K562 (cell line): Measurements from ENCODE around the gene SEH1L. TPM values are rescaled to one million over a fixed set of nuclear protein-coding genes. Genes with fewer than 3 reads are reported as not detected.

Experiments
- ELF1 ChIP-seq: fragments of 200-800 bp; sonication (Bioruptor generic); IDR thresholded peaks from 2 replicates; pipeline ENCODE4 v1.6.1; 2016; ENCODE audit warnings: missing genetic modification characterization, missing compliant biosample characterization
- GTF2E2 ChIP-seq: fragments of 200-800 bp; sonication (Bioruptor generic); IDR thresholded peaks from 2 replicates; pipeline ENCODE4 v1.6.1; 2016; ENCODE audit warnings: missing genetic modification characterization, missing compliant biosample characterization
- HDAC2 ChIP-seq: fragments of 450-650 bp; IDR thresholded peaks from 2 replicates; pipeline ENCODE4 v1.6.1; 2016; ENCODE audit warnings: mild to moderate bottlenecking
- MAZ ChIP-seq, 2 experiments: fragments of 450-650 bp in 1 of 2; sonication (generic) in 1 of 2; formaldehyde crosslinking; IDR thresholded peaks in 1 of 2; conservative IDR thresholded peaks in 1 of 2; 2 replicates each; pipeline versions ENCODE4 v1.4.0 to v1.5.0; 2020; ENCODE audit warnings: mild to moderate bottlenecking in 1 of 2, missing genetic modification reagents in 1 of 2
- POU5F1 ChIP-seq: fragments of 150-350 bp; IDR thresholded peaks from 2 replicates; pipeline ENCODE4 v1.6.1; 2014; ENCODE audit warnings: borderline replicate concordance, low read length, low read depth, mild to moderate bottlenecking; ENCODE audit not compliant: partially characterized antibody
- RNF219 ChIP-seq: fragments of 250-450 bp; sonication (Bioruptor Pico); IDR thresholded peaks from 2 replicates; pipeline ENCODE4 v1.5.0; 2022; ENCODE audit warnings: mild to moderate bottlenecking
- SNIP1 ChIP-seq: fragments of 450-650 bp; IDR thresholded peaks from 2 replicates; pipeline ENCODE4 v1.7.1; 2017; ENCODE audit warnings: low read depth, mild to moderate bottlenecking
- TEAD4 ChIP-seq, 2 experiments: sonication (generic) in 1 of 2; formaldehyde crosslinking in 1 of 2; IDR thresholded peaks; 2 replicates each; pipeline versions ENCODE4 v1.6.1 to v1.8.0; 2012 to 2022; ENCODE audit warnings: borderline replicate concordance in 1 of 2, inconsistent platforms in 1 of 2, low read length in 1 of 2, mild to moderate bottlenecking in 1 of 2, missing genetic modification reagents in 1 of 2
- XRCC4 ChIP-seq: IDR thresholded peaks from one replicate; pipeline ENCODE4 v1.6.1; 2011; ENCODE audit not compliant: insufficient read depth, insufficient read length; ENCODE audit errors: extremely low read depth
- polyA plus RNA-seq, 8 experiments: library from polyadenylated mRNA; depleted of rRNA in 4 of 8; stranded (reverse) in 5 of 8; unstranded in 3 of 8; fragments of >200 nt; fragmentation: Nextera tagmentation in 2 of 8; fragmentation: Illumina TruSeq in 1 of 8; extraction: Ambion mirVana in 2 of 8; extraction: Trizol in 1 of 8; gene quantifications; 2 replicates each; pipeline versions ENCODE4 v1.2.1 to v1.2.3, GENCODE V29; 2011 to 2014; ENCODE audit warnings: inconsistent platforms in 1 of 8, missing spikeins in 1 of 8
- total RNA-seq, 7 experiments: library from RNA; depleted of rRNA in 6 of 7; stranded (reverse); fragments of >200 nt in 6 of 7; fragmentation: Illumina TruSeq in 2 of 7; extraction: Trizol in 2 of 7; gene quantifications; 2 replicates each; pipeline versions ENCODE4 v1.2.1 to v1.2.3, GENCODE V29; 2011 to 2021; ENCODE audit warnings: low replicate concordance in 1 of 7
- TF ChIP-seq, protein P1 (sequence below): fragments of 450-650 bp; IDR thresholded peaks from 2 replicates; pipeline ENCODE4 v1.6.1; 2016; ENCODE audit warnings: mild to moderate bottlenecking, moderate library complexity
- TF ChIP-seq, protein P2 (sequence below): sonication (generic); IDR thresholded peaks from 2 replicates; pipeline ENCODE4 v1.6.1; 2016

The SEH1L gene
- total and polyA plus RNA-seq, 9 of the 15 experiments (the other 6 are each of a cell fraction or from before 2014, with no cell fraction given), result 62.2 to 180 (median 108) TPM

DNA sequence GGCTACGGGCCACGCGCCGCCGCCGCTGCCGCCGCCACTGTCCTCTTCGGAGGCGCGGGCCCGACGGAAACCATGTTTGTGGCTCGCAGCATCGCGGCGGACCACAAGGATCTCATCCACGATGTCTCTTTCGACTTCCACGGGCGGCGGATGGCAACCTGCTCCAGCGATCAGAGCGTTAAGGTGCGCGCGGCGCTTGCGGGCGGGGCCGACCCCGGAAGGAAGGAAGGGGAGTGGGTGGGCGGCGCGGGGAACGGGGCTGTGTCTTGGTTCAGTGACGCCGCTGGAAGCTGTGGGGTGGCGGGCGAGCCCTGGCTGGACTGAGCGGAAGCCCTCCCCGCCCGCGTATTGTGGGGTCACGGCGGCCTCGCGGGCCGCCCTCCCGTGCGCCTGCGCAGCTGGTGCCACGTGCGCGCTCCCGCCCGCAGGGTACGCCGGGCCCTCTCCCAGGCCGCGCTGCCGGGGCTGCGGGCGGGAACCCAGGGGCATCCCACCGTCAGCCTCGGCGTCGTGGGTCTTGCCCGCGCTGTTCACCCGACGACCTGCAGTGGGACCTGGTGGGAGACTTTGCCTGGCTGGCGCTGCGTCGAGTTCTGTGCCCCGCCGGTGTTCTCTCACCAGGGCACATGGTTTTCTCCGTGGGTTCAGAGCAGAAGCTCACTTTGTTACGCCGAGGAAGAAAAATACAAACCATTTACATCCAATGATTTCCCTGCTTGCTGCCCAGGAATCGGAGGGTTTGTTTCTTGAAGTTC, 416 bp downstream of the SEH1L start (continued):
- TF ChIP-seq, protein P1, sequence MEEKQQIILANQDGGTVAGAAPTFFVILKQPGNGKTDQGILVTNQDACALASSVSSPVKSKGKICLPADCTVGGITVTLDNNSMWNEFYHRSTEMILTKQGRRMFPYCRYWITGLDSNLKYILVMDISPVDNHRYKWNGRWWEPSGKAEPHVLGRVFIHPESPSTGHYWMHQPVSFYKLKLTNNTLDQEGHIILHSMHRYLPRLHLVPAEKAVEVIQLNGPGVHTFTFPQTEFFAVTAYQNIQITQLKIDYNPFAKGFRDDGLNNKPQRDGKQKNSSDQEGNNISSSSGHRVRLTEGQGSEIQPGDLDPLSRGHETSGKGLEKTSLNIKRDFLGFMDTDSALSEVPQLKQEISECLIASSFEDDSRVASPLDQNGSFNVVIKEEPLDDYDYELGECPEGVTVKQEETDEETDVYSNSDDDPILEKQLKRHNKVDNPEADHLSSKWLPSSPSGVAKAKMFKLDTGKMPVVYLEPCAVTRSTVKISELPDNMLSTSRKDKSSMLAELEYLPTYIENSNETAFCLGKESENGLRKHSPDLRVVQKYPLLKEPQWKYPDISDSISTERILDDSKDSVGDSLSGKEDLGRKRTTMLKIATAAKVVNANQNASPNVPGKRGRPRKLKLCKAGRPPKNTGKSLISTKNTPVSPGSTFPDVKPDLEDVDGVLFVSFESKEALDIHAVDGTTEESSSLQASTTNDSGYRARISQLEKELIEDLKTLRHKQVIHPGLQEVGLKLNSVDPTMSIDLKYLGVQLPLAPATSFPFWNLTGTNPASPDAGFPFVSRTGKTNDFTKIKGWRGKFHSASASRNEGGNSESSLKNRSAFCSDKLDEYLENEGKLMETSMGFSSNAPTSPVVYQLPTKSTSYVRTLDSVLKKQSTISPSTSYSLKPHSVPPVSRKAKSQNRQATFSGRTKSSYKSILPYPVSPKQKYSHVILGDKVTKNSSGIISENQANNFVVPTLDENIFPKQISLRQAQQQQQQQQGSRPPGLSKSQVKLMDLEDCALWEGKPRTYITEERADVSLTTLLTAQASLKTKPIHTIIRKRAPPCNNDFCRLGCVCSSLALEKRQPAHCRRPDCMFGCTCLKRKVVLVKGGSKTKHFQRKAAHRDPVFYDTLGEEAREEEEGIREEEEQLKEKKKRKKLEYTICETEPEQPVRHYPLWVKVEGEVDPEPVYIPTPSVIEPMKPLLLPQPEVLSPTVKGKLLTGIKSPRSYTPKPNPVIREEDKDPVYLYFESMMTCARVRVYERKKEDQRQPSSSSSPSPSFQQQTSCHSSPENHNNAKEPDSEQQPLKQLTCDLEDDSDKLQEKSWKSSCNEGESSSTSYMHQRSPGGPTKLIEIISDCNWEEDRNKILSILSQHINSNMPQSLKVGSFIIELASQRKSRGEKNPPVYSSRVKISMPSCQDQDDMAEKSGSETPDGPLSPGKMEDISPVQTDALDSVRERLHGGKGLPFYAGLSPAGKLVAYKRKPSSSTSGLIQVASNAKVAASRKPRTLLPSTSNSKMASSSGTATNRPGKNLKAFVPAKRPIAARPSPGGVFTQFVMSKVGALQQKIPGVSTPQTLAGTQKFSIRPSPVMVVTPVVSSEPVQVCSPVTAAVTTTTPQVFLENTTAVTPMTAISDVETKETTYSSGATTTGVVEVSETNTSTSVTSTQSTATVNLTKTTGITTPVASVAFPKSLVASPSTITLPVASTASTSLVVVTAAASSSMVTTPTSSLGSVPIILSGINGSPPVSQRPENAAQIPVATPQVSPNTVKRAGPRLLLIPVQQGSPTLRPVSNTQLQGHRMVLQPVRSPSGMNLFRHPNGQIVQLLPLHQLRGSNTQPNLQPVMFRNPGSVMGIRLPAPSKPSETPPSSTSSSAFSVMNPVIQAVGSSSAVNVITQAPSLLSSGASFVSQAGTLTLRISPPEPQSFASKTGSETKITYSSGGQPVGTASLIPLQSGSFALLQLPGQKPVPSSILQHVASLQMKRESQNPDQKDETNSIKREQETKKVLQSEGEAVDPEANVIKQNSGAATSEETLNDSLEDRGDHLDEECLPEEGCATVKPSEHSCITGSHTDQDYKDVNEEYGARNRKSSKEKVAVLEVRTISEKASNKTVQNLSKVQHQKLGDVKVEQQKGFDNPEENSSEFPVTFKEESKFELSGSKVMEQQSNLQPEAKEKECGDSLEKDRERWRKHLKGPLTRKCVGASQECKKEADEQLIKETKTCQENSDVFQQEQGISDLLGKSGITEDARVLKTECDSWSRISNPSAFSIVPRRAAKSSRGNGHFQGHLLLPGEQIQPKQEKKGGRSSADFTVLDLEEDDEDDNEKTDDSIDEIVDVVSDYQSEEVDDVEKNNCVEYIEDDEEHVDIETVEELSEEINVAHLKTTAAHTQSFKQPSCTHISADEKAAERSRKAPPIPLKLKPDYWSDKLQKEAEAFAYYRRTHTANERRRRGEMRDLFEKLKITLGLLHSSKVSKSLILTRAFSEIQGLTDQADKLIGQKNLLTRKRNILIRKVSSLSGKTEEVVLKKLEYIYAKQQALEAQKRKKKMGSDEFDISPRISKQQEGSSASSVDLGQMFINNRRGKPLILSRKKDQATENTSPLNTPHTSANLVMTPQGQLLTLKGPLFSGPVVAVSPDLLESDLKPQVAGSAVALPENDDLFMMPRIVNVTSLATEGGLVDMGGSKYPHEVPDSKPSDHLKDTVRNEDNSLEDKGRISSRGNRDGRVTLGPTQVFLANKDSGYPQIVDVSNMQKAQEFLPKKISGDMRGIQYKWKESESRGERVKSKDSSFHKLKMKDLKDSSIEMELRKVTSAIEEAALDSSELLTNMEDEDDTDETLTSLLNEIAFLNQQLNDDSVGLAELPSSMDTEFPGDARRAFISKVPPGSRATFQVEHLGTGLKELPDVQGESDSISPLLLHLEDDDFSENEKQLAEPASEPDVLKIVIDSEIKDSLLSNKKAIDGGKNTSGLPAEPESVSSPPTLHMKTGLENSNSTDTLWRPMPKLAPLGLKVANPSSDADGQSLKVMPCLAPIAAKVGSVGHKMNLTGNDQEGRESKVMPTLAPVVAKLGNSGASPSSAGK, result peak; percentile 100
- TF ChIP-seq SNIP1, result no peak
- TF ChIP-seq ELF1 (tag), result peak; percentile 78
- TF ChIP-seq GTF2E2, result no peak; the same call in 1 of the 2 replicates
- TF ChIP-seq RNF219 (CRISPR knock-in tag), result no peak
- TF ChIP-seq, protein P2, sequence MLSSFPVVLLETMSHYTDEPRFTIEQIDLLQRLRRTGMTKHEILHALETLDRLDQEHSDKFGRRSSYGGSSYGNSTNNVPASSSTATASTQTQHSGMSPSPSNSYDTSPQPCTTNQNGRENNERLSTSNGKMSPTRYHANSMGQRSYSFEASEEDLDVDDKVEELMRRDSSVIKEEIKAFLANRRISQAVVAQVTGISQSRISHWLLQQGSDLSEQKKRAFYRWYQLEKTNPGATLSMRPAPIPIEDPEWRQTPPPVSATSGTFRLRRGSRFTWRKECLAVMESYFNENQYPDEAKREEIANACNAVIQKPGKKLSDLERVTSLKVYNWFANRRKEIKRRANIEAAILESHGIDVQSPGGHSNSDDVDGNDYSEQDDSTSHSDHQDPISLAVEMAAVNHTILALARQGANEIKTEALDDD, result no peak
- TF ChIP-seq POU5F1, result no peak
- peak; percentile 13; the same call in 1 of the 2 replicates for TF ChIP-seq TEAD4 (IDR thresholded peaks at IDR 0.05; ENCODE audit: low read length)
- TF ChIP-seq TEAD4 (CRISPR knock-in tag; IDR thresholded peaks at IDR 0.05; ENCODE audit: borderline replicate concordance), result peak; percentile 75; the same call in 1 of the 2 replicates
- TF ChIP-seq MAZ (CRISPR knock-in tag; conservative IDR thresholded peaks at IDR 0.05 in 1 of 2, IDR thresholded peaks at IDR 0.05 in 1 of 2), result peak; percentile 73 to 92
- 0 out of 2 replicates have a peak, but pooled peaks have one; percentile 6 for TF ChIP-seq HDAC2
- no peak for TF ChIP-seq XRCC4
